ENCODE measurements around the gene PSMC3. TPM values are rescaled to one million over a fixed set of nuclear protein-coding genes. Genes with fewer than 3 reads are reported as not detected.

The PSMC3 gene
- total RNA-seq, 1 donor from 2014 or later, result 169 TPM

GRCh38 chr11:47437746-47438418 is 11.6 kb upstream of the PSMC3 start:
- no peak for DNase-seq (ENCODE audit: low read depth)
- H3K4me3 ChIP-seq (ENCODE audit: low read depth, low read length), result no peak overlapping the region
- TF ChIP-seq, protein P1, sequence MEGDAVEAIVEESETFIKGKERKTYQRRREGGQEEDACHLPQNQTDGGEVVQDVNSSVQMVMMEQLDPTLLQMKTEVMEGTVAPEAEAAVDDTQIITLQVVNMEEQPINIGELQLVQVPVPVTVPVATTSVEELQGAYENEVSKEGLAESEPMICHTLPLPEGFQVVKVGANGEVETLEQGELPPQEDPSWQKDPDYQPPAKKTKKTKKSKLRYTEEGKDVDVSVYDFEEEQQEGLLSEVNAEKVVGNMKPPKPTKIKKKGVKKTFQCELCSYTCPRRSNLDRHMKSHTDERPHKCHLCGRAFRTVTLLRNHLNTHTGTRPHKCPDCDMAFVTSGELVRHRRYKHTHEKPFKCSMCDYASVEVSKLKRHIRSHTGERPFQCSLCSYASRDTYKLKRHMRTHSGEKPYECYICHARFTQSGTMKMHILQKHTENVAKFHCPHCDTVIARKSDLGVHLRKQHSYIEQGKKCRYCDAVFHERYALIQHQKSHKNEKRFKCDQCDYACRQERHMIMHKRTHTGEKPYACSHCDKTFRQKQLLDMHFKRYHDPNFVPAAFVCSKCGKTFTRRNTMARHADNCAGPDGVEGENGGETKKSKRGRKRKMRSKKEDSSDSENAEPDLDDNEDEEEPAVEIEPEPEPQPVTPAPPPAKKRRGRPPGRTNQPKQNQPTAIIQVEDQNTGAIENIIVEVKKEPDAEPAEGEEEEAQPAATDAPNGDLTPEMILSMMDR (conservative IDR thresholded peaks at IDR 0.05; ENCODE audit: low read depth, low read length), result no peak

DNA sequence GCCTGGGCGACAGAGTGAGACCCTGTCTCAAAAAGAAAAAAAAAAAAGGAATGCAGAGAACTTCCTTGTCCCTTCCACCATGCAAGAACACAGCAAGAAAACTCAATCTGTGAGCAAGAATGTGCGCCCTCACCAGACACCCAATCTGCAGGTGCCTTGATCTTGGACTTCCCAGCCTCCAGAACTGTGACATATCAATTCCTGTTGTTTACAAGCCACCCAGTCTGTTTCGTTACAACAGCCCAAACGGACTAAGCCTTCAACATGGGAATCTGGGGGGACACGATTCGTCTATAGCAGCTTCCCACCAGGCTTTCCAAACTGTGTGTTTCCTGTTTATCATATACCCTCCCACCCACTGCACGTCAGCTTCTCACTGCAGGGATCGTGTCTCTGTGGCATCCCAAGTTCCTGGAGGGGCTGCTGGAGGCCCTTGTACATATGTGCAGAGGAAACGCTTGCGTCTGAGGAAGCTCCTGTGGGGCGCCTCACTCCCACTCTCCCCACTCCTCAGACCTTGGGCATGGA is 11.0 kb upstream of the PSMC3 start:
- no peak overlapping the region for H3K4me3 ChIP-seq (ENCODE audit: low read depth, low read length)
- TF ChIP-seq, protein P1 (conservative IDR thresholded peaks at IDR 0.05; ENCODE audit: low read depth, low read length), result no peak
- DNase-seq (ENCODE audit: low read depth), result no peak

DNA sequence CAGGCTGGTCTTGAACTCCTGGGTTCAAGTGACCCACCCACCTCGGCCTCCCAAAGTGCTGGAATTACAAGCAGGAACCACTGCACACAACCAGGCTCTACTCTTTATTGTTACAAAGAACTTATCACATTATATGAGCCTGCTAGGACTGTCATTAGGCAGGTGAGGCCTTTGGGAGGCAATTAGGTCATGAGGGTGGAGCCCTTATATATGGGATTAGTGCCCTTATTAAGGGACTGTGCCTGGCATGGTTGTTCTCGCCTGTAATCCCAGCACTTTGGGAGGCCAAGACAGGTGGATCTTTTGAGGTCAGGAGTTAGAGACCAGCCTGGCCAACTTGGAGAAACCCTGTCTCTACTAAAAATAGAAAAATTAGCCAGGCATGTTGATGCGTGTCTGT is 10.5 kb upstream of the PSMC3 start:
- DNase-seq (ENCODE audit: low read depth), result no peak
- TF ChIP-seq, protein P1 (conservative IDR thresholded peaks at IDR 0.05; ENCODE audit: low read depth, low read length), result no peak
- no peak overlapping the region for H3K4me3 ChIP-seq (ENCODE audit: low read depth, low read length)

GRCh38 chr11:47435687-47436086 is 9.4 kb upstream of the PSMC3 start:
- TF ChIP-seq, protein P1 (conservative IDR thresholded peaks at IDR 0.05; ENCODE audit: low read depth, low read length), result no peak

DNA sequence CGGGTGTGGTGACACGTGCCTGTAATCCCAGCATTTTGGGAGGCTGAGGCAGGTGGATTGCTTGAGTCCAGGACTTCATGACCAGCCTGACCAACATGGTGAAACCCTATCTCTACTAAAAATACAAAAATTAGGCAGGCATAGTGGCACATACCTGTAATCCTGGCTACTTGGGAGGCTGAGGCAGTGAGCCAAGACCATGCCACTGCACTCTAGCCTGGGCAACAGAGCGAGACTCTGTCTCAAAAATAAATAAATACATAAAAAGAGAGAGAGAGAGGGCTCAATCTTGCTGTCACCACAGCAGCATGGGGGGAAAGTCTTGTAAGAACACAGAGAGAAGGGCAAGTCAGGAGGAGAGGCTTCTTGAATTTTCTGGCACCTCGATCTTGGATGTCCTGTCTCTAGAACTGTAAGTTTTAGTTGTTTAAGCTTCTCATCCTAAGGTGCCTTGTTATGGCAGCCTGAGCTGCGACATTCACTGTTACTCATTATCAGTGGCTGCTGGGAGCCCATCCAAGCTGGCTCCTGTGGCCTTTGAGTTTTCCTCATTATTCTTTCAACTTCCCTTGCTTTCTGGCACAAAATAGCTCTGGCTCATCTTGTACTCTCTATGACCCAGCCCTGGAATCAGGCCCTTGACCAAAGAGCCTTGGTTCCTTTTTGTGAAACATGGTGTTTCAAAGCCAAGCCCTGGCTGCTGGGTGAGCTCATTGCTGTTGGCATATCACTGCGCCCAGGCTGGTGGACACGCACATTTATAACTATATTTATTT is 8.0 kb upstream of the PSMC3 start:
- H3K4me3 ChIP-seq (ENCODE audit: low read depth, low read length), result no peak overlapping the region
- DNase-seq (ENCODE audit: low read depth), result no peak
- TF ChIP-seq, protein P1 (conservative IDR thresholded peaks at IDR 0.05; ENCODE audit: low read depth, low read length), result no peak

More at GRCh38 chr11:47435687-47436086, 9.4 kb upstream of the PSMC3 start:
- H3K4me3 ChIP-seq (ENCODE audit: low read depth, low read length), result no peak overlapping the region
- DNase-seq (ENCODE audit: low read depth), result no peak

- DNase-seq (ENCODE audit: low read depth), result no peak
- H3K4me3 ChIP-seq (ENCODE audit: low read depth, low read length), result no peak overlapping the region
- TF ChIP-seq, protein P1 (conservative IDR thresholded peaks at IDR 0.05; ENCODE audit: low read depth, low read length), result no peak
Measured at GRCh38 chr11:47433157-47433556, 6.9 kb upstream of the PSMC3 start.
